ENCODE data around the gene IGLL5. TPM values are rescaled to one million over a fixed set of nuclear protein-coding genes. Genes with fewer than 3 reads are reported as not detected.
A peak's percentile ranks its signal among the peaks of the same experiment; 100 is the strongest.
"Not testable (repeated sequence)": the region's sequence is repeated elsewhere in the genome, so short reads cannot be mapped to it uniquely, and the experiment has no call there.

IGLL5 gene
- polyA plus RNA-seq, 1 donor (not counting 4 experiments of a cell fraction or from before 2014, with no cell fraction given): not detected

GRCh38 chr22:22902247-22903001 is 14.8 kb downstream of the IGLL5 start:
- Histone ChIP-seq H3K9me1 (ENCODE audit: control insufficient read depth, extremely low read depth, insufficient read depth, low read length) (no peaks in the 10 kb centered on the region), H3K9me3 (ENCODE audit: control insufficient read depth, low read depth, low read length) (no peaks in the 10 kb centered on the region), H3K9ac (ENCODE audit: control insufficient read depth, extremely low read depth, insufficient read depth, low read length) (no peak overlapping the region), H3K79me2 (ENCODE audit: control insufficient read depth, insufficient read depth, low read length) (no peaks in the 10 kb centered on the region), H4K20me1 (ENCODE audit: control insufficient read depth, extremely low read depth, insufficient read depth, low read length) (no peaks in the 10 kb centered on the region), H3K4me2 (ENCODE audit: control insufficient read depth, extremely low read depth, insufficient read depth, low read depth, low read length) (no peak overlapping the region), H3K27me3 (ENCODE audit: control insufficient read depth, extremely low read depth, insufficient read depth, low read length) (no peaks in the 10 kb centered on the region), H3K36me3 (ENCODE audit: control insufficient read depth in 2 of 2, extremely low read depth in 1 of 2, insufficient read depth in 2 of 2, low read length in 2 of 2) (no peaks in the 10 kb centered on the region), H3K4me1 (ENCODE audit: control insufficient read depth, extremely low read depth, insufficient read depth, low read length) (no peaks in the 10 kb centered on the region), H2AFZ (ENCODE audit: control insufficient read depth, low read length) (no peak overlapping the region), H3K27ac (ENCODE audit: control insufficient read depth, insufficient read depth, low read length) (no peak overlapping the region), H3K4me3 (ENCODE audit: control insufficient read depth in 2 of 3, extremely low read depth in 1 of 3, insufficient read depth in 2 of 3, low read depth in 1 of 3, low read length in 3 of 3) (no peak overlapping the region)
- FAIRE-seq (no peak), DNase-seq (ENCODE audit: low read depth, low spot score) (no peak)
- dilution Hi-C loops (cut with MboI; ENCODE audit: extremely low pct_ligation_motif_present, low sequenced_read_pairs): no loop called here
- TF ChIP-seq EZH2 (IDR thresholded peaks at IDR 0.05; ENCODE audit: low read length) (no peak), CTCF (optimal IDR thresholded peaks at IDR 0.05 in 1 of 3, IDR thresholded peaks at IDR 0.05 in 1 of 3, conservative IDR thresholded peaks at IDR 0.05 in 1 of 3; ENCODE audit: extremely low read depth in 1 of 3, insufficient read depth in 2 of 3, low read length in 3 of 3) (no peak)

- FAIRE-seq (no peak), DNase-seq (ENCODE audit: low read depth, low spot score) (no peak)
- Histone ChIP-seq H3K9me3 (ENCODE audit: control insufficient read depth, low read depth, low read length) (no peaks in the 10 kb centered on the region), H3K4me2 (ENCODE audit: control insufficient read depth, extremely low read depth, insufficient read depth, low read depth, low read length) (no peak overlapping the region), H3K9me1 (ENCODE audit: control insufficient read depth, extremely low read depth, insufficient read depth, low read length) (no peaks in the 10 kb centered on the region), H3K27ac (ENCODE audit: control insufficient read depth, insufficient read depth, low read length) (no peak overlapping the region), H3K79me2 (ENCODE audit: control insufficient read depth, insufficient read depth, low read length) (no peaks in the 10 kb centered on the region), H2AFZ (ENCODE audit: control insufficient read depth, low read length) (no peak overlapping the region), H3K9ac (ENCODE audit: control insufficient read depth, extremely low read depth, insufficient read depth, low read length) (no peak overlapping the region), H4K20me1 (ENCODE audit: control insufficient read depth, extremely low read depth, insufficient read depth, low read length) (no peaks in the 10 kb centered on the region), H3K4me1 (ENCODE audit: control insufficient read depth, extremely low read depth, insufficient read depth, low read length) (no peaks in the 10 kb centered on the region), H3K27me3 (ENCODE audit: control insufficient read depth, extremely low read depth, insufficient read depth, low read length) (no peaks in the 10 kb centered on the region), H3K4me3 (ENCODE audit: control insufficient read depth in 2 of 3, extremely low read depth in 1 of 3, insufficient read depth in 2 of 3, low read depth in 1 of 3, low read length in 3 of 3) (no peak overlapping the region), H3K36me3 (ENCODE audit: control insufficient read depth in 2 of 2, extremely low read depth in 1 of 2, insufficient read depth in 2 of 2, low read length in 2 of 2) (no peaks in the 10 kb centered on the region)
- TF ChIP-seq CTCF (optimal IDR thresholded peaks at IDR 0.05 in 1 of 3, IDR thresholded peaks at IDR 0.05 in 1 of 3, conservative IDR thresholded peaks at IDR 0.05 in 1 of 3; ENCODE audit: extremely low read depth in 1 of 3, insufficient read depth in 2 of 3, low read length in 3 of 3) (no peak), EZH2 (IDR thresholded peaks at IDR 0.05; ENCODE audit: low read length) (peak; percentile 31)
- dilution Hi-C loops (cut with MboI; ENCODE audit: extremely low pct_ligation_motif_present, low sequenced_read_pairs): no loop called here
Measured at GRCh38 chr22:22903355-22903777, 15.8 kb downstream of the IGLL5 start.

GRCh38 chr22:22903781-22904192 is 16.2 kb downstream of the IGLL5 start:
- H3K27ac ChIP-seq (ENCODE audit: control insufficient read depth, insufficient read depth, low read length); H3K36me3 ChIP-seq (ENCODE audit: control insufficient read depth in 2 of 2, extremely low read depth in 1 of 2, insufficient read depth in 2 of 2, low read length in 2 of 2); H4K20me1 ChIP-seq (ENCODE audit: control insufficient read depth, extremely low read depth, insufficient read depth, low read length); H2AFZ ChIP-seq (ENCODE audit: control insufficient read depth, low read length); dilution Hi-C loops (cut with MboI; ENCODE audit: extremely low pct_ligation_motif_present, low sequenced_read_pairs); H3K79me2 ChIP-seq (ENCODE audit: control insufficient read depth, insufficient read depth, low read length); H3K4me3 ChIP-seq (ENCODE audit: control insufficient read depth in 2 of 3, extremely low read depth in 1 of 3, insufficient read depth in 2 of 3, low read depth in 1 of 3, low read length in 3 of 3); DNase-seq (ENCODE audit: low read depth, low spot score); H3K4me1 ChIP-seq (ENCODE audit: control insufficient read depth, extremely low read depth, insufficient read depth, low read length); H3K27me3 ChIP-seq (ENCODE audit: control insufficient read depth, extremely low read depth, insufficient read depth, low read length); H3K4me2 ChIP-seq (ENCODE audit: control insufficient read depth, extremely low read depth, insufficient read depth, low read depth, low read length); FAIRE-seq; H3K9me1 ChIP-seq (ENCODE audit: control insufficient read depth, extremely low read depth, insufficient read depth, low read length); H3K9ac ChIP-seq (ENCODE audit: control insufficient read depth, extremely low read depth, insufficient read depth, low read length); H3K9me3 ChIP-seq (ENCODE audit: control insufficient read depth, low read depth, low read length): not testable (repeated sequence)

GRCh38 chr22:22904736-22905135 is 17.1 kb downstream of the IGLL5 start:
- dilution Hi-C loops (cut with MboI; ENCODE audit: extremely low pct_ligation_motif_present, low sequenced_read_pairs); H3K27ac ChIP-seq (ENCODE audit: control insufficient read depth, insufficient read depth, low read length); H3K9me1 ChIP-seq (ENCODE audit: control insufficient read depth, extremely low read depth, insufficient read depth, low read length); H3K4me3 ChIP-seq (ENCODE audit: control insufficient read depth in 2 of 3, extremely low read depth in 1 of 3, insufficient read depth in 2 of 3, low read depth in 1 of 3, low read length in 3 of 3); H3K36me3 ChIP-seq (ENCODE audit: control insufficient read depth in 2 of 2, extremely low read depth in 1 of 2, insufficient read depth in 2 of 2, low read length in 2 of 2); FAIRE-seq; H4K20me1 ChIP-seq (ENCODE audit: control insufficient read depth, extremely low read depth, insufficient read depth, low read length); H3K79me2 ChIP-seq (ENCODE audit: control insufficient read depth, insufficient read depth, low read length); H3K9ac ChIP-seq (ENCODE audit: control insufficient read depth, extremely low read depth, insufficient read depth, low read length); H3K27me3 ChIP-seq (ENCODE audit: control insufficient read depth, extremely low read depth, insufficient read depth, low read length); H3K4me2 ChIP-seq (ENCODE audit: control insufficient read depth, extremely low read depth, insufficient read depth, low read depth, low read length); DNase-seq (ENCODE audit: low read depth, low spot score); H3K4me1 ChIP-seq (ENCODE audit: control insufficient read depth, extremely low read depth, insufficient read depth, low read length); H2AFZ ChIP-seq (ENCODE audit: control insufficient read depth, low read length); H3K9me3 ChIP-seq (ENCODE audit: control insufficient read depth, low read depth, low read length): not testable (repeated sequence)
